ENCODE measurements around the gene ITGB4.
"Not testable (repeated sequence)": the region's sequence is repeated elsewhere in the genome, so short reads cannot be mapped to it uniquely, and the experiment has no call there.

ITGB4 gene

DNA sequence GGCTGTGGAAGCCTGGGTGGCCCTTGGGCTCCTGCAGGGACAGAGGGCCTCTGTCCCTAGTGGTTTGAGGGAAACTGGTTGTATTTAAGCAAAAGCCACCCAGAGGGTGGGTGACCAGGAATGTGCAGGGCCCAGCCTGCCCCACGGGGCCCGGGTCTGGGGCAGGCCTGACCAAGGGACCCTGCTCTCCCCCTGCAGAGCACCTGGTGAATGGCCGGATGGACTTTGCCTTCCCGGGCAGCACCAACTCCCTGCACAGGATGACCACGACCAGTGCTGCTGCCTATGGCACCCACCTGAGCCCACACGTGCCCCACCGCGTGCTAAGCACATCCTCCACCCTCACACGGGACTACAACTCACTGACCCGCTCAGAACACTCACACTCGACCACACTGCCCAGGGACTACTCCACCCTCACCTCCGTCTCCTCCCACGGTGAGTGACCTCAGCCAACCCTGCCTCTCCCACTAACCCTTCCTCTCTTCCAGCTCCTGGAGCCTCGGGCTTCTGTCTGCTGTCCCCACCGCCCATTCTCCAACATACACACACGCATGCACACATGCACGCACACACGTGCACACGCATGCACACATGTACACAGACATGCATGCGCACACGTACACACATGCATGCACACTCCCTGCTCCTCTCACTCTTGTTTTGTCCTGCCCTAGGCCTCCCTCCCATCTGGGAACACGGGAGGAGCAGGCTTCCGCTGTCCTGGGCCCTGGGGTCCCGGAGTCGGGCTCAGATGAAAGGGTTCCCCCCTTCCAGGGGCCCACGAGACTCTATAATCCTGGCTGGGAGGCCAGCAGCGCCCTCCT is 33.3 kb downstream of the ITGB4 start:
- peak in 1 of 3 donors; percentile 48 for DNase-seq

DNA sequence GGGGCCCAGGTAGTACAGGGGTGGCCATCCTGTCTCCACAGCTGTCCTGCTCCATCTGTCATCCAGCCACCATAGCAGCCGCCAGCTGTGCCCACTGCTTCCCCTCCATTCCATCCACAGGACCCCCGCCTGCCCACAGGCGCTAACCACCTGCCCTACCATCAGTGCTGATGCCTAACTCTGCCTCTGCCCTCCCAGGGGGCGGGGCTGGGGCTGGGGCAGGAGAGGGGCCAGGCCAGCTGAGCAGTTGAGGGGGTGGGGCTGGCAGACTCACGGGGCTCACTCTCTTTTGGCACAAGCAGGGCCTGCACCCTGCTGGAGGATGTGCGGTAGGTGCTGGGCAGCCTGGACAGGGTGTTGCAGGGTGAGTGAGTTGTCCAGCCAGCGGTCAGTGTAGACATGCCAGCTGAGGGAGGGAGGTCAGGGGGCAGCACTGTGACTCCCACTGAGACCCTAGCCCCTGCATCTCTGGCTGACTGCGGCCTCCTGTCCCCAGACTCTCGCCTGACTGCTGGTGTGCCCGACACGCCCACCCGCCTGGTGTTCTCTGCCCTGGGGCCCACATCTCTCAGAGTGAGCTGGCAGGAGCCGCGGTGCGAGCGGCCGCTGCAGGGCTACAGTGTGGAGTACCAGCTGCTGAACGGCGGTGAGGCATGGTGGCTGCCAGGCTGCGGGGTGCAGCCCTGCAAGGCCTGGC is 34.1 kb downstream of the ITGB4 start:
- no peak for DNase-seq

DNA sequence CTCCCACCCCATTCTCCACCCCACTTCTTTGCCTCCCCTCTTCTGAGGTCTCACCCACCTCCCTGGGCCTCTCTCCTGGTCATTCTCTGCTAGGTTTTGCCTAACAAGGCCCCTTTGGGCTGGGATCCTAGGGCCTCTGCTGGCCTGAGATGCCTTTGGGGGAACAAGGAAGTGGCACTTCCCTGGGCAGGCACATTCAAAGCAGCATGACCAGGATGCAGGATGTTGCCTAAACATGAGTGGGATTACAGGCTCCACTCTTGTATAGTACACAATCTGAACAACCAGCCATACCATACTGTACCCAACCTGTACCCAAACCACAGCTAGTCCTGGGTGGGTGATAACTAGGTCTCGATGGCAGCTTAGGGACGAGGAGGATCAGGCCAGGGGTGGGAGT is 34.7 kb downstream of the ITGB4 start:
- peak; percentile 66 to 70 (median 69) for DNase-seq

DNA sequence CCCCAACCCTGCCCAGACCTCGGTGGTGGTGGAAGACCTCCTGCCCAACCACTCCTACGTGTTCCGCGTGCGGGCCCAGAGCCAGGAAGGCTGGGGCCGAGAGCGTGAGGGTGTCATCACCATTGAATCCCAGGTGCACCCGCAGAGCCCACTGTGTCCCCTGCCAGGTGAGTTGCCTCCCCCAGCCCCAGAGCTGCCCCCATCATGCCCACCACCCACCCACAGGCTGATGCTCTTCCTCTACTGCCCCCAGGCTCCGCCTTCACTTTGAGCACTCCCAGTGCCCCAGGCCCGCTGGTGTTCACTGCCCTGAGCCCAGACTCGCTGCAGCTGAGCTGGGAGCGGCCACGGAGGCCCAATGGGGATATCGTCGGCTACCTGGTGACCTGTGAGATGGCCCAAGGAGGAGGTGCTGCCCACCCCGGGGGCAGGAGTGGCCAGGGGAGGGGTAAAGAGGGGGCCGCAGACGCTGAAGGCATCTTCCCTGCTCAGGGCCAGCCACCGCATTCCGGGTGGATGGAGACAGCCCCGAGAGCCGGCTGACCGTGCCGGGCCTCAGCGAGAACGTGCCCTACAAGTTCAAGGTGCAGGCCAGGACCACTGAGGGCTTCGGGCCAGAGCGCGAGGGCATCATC is 35.3 kb downstream of the ITGB4 start:
- no peak for DNase-seq

DNA sequence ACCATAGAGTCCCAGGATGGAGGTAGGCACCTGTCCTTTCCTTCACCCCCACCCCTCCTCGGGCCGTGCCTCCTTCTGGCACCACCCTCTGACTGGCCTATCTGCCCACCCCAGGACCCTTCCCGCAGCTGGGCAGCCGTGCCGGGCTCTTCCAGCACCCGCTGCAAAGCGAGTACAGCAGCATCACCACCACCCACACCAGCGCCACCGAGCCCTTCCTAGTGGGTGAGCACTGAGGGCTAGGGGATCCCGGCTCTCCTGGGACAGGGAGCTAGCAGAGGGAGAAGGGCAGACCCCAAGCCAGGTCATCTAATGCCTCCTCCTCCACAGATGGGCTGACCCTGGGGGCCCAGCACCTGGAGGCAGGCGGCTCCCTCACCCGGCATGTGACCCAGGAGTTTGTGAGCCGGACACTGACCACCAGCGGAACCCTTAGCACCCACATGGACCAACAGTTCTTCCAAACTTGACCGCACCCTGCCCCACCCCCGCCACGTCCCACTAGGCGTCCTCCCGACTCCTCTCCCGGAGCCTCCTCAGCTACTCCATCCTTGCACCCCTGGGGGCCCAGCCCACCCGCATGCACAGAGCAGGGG is 35.9 kb downstream of the ITGB4 start:
- no peak for DNase-seq

DNA sequence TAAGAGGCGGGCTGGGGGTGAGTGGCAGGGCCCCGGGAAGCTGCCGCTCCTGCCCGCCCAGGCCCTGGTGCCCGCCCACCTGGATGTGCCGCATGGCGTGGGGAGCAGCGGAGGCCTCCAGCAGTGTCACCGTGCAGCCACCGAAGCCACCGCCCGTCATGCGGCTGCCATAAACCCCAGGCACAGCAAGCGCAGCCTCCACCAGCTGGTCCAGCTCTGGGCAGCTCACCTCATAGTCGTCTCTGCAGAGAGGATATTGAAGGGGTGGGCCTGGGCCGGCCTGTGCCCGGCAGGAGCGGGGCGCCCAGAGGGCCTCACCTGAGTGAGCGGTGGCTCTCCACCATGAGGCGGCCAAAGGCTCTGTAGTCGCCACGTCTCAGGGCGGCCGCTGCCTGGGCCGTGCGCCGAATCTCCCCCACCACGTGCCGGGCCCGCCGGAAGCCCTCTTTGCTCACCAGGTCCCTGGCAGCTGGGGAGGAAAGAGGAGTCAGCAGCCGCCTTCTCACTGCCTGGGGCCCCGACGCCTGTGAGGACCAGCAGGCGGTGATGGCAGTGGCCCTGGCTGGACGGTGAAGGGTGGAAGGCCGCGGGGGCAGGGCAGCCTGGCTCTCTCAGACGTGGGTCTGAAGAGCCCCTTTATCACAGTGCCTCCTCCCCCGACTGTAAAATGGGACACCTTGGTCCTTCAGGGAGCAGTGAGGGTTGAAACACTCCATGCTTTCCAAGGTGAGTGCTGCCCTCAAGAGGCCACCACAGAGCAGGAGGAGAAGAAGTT is 37.1 kb downstream of the ITGB4 start:
- no peak for DNase-seq

DNA sequence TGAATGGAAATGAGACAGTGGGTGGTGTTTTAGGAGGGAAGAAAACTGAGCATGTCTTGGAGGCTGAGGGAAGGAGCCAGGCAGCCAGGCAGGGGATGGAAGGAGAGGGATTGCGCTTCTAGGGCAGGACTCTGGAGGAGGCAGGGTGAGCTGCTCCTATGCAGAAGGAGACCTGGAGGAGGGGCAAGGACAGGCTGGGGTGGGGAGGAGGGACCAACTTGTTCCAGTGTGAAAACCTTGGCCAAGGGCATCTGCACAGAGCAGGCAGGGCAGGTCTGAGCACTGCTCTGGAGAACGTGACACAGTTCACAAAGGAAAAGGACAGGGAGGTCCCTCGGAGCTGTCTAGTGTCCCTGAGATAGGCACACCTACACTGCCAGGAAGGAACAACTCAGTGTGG is 38.2 kb downstream of the ITGB4 start:
- no peak for DNase-seq

DNA sequence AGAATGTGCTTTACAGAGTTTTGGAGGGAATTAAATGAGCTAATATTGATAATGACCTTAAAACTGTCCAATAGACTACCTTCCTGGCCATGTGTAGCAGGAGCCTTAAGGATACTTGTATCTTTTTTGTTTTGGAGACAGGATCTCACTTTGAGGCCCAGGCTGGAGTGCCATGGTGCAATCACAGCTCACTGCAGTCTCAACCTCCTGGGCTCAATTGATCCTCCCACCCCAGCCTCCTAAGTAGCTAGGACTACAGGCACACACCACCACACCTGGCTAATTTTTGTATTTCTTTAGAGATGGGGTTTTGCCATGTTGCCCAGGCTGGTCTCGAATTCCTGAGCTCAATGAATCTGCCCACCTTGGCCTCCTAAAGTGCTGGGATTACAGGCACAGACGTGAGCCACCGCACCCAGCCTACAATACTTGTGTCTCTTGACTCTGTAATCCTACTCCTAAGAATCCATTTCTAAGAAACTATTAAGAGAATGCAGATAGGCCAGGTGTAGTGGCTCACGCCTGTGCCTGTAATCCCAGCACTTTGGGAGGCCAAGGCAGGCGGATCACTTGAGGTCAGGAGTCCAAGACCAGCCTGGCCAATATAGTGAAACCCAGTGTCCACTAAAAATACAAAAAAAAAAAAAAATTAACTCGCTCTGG is 38.9 kb downstream of the ITGB4 start:
- not testable (repeated sequence) for DNase-seq

DNA sequence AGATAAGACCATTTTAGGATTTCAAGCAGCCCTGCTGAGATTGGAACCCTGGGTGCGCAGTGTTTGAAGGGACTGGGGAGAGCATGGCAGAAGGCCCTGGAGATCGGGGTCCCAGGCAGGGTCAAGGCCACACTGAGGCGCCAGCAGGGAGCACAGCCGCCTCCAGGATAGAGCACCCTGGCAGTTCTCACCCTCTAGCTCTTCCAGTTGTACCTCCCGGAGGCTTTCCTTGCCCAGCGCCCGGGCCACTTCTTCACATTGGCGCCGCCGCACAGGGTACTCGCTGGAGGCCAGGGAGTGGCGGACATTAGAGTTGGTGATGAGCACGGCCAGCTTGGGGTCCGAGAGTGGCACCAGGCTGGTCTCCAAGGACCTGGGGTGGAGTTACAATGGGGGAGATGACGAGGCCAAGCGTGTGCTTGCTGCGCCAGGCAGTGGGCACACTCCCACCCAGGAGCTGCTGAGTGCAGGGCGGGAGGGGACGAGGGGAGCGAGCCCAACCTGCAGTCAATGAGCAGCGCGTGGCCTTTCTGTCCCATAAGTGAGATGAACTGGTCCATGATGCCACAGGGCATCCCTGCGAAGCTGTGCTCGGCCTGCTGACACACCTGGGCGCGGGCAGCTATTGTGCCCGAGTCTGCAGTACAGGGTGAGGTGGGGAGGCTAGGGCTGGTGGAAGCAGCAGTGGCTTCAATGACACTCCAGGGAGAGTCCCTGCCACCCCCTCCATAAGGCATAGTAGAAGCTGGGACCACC is 41.4 kb downstream of the ITGB4 start:
- DNase-seq = no peak

DNA sequence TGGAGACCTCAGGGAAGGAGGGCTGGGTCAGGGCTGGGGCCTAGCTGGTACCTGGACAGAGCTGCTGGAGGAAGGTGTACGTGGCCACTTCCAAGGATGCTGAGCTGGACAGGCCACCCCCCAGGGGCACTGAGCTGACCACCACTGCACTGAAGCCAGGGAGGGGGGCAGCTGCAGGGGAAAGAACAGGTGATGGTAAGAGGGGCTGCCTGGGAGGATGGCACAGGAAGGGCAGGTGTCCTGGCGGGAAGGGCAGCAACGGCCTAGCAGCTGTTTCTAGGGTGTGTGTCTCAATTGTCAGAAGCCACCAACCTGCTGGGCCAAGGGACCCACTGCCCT is 42.0 kb downstream of the ITGB4 start:
- DNase-seq = no peak

DNA sequence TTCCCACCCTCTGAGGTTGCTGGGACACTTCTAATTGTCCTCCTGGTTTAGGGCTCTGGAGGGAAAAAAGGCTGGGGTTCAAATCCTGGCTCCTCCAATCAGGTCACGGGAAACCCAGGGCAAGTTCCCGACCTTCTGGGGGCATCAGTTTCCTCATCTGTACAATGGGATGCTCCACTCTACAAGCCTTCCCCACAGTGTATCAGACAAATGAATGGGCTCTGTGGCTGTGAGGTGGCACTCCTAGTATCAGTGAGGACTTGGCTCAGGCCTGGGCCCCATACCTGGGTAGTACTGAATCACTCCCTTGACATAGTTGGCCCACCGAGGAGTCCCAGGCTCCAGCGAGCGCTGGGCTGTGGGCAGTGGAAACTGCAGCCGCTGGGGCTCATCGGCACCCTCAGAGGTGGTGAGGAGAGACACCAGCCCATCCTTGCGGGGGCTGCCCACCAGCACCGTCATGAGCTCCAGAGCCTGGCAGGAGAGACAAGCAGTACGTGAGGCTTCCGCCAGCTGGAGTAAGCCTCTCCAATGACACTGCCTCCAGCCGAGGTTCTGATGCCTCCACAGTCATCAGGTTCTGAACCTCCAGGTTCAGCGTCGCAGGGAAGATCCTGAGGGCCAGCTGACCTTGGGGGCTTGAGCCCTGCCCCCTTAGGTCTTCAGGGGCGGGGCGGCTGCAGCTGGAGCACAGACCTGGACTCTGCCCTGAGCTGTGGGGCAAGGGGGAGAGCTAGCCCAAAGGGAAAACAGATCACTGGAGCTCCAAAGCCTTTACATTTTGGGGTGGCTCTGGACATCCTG is 42.6 kb downstream of the ITGB4 start:
- no peak for DNase-seq

DNA sequence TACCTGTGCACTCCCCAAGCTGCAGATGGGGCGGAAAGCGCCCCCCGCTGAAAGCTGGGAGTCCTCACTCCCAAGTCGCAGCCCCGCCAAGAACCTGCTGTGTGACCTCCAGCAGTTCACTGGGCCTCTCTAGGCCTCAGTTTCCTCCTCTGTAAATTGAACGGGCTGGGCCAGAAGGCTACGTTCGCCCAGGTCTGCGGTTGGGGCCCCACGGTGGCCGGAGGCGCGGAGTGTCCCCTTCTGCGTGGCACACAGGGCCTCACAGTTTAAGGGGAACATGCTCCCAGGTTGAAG is 43.1 kb downstream of the ITGB4 start:
- DNase-seq = no peak

DNA sequence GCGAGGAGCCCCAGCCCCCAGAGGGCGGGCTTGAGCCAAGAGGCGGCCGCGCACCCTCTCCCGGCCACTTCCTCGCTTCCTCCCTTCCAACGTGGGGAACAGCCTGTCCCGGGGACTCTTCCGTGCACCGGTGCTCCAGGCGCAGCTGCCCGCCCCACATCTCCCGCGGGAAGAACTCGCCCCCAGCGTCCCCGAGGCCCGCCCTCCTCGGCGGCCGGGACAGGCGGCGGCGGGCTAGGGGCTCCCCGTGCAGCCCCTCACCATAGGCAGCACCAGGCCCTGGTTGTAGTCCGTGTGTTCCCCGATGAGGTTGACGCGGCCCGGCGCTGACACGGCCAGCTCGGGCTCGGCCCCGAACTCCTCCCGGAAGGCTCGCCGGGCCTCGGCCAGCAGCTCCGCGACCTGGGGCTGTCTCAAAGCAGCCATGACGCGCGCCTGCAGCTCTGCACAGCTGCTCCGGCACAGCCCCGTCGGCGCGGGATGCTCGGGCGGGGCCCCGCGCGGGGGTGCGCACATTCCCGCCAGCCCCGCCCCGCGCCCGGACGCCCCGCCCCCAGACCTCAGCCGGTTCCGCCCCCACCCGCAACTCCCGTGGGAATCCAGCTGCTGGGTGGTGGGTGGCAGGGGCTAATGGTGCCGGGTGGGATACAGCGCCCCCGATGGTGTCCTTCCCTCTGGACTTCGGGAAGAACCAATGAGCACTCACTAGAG is 43.6 kb downstream of the ITGB4 start, which contains the start of gene GALK1:
GALK1 (minus strand) TSS at position 482 of the 711 bp plus-strand sequence; CDS start at position 426, 56 bp downstream.
- peak; percentile 82 to 93 (median 85) for DNase-seq

DNA sequence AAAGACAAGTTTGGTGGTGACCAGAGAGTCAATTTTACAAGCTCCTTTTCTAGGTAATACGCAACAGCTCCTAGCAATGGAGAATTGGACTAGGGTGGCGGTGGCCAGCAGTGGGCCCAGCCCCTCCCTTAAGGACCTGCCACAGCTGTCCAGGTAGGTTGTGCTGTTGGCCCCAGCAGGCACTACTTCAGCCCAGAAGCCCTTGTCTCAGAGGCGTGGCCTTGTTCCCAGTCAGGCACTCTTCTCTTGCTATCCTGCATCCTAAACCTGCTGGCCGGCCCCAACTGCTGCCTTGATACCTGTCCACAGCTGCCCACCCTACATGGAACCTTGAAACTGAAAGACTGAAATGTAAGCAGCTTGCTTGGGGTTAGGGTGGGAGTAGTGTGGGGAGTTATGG is 44.7 kb downstream of the ITGB4 start:
- no peak for DNase-seq

DNA sequence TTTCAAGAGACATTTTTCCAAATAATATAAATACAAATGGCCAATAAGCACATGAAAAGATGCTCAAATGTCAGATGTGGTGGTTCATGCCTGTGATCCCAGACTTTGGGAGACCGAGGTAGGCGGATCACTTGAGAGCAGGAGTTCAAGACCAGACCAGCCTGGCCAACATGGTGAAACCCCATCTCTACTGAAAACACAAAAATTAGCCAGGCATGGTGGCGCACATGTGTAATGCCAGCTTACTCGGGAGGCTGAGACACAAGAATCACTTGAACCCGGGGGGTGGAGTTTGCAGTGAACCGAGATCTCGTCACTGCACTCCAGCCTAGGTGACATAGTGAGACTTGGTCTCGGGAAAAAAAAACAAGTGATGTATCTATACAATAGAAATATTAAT is 46.6 kb downstream of the ITGB4 start:
- DNase-seq = no peak

DNA sequence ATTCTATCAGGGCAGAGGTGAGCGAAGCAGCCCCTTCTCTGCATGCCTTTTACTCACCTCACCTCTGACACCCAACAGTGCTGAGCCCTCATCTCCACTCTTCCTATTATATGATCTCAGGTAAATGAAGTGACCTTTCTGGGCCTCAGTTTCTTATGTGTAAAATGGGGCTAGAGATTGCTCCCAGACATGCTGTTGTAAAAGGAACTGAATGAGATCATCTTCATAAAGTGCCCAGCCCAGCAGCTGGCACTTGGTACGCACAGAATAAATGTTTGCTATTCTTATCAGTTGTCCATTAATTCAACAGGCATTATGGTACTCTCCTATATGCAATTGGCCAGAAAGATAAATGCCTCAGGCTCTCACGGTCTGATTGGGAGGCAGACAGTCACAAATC is 48.3 kb downstream of the ITGB4 start:
- no peak for DNase-seq

DNA sequence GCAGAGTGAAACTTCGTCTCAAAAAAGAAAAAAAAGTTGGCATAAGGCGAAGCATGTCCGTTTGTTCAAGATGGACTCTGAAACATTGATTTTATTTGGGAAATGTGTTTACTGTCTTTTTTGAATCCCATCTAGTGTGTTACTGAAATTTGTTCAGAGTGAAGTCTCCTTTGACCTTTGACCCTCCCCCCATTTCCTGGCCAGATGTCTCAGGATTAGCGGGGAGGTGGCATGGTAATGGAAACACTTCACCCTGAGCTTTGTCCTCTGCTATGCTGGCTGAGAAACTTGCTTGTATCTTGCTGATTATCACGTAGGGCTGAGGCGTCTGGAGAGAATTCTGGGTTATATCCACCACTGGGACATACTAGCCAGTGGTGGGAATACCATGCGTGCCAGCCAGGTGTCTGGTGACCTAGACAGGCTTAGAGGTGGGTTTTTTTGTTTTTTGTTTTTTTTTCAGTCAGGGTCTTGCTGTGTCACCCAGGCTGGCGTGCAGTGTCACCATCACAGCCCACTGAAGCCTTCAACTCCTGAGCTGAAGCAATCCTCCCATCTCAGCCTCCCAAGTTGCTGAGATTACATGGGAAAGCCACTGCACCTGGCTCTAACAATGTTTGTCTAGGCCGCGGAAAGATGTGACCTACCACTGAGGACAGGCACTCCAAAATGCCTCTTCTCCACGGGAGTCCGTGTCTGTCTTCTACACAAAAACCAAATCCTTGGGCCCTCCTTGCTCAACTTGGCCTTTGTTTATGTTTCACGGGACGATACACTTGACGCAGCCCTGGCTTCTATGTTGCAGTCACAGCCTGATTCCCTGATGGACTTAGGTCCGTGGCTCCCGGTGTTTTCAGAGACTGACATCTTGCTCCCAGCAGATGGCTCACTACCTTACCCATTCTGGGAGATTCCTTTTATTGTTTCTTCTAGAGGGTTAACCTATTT is 50.3 kb downstream of the ITGB4 start:
- no peak for DNase-seq

DNA sequence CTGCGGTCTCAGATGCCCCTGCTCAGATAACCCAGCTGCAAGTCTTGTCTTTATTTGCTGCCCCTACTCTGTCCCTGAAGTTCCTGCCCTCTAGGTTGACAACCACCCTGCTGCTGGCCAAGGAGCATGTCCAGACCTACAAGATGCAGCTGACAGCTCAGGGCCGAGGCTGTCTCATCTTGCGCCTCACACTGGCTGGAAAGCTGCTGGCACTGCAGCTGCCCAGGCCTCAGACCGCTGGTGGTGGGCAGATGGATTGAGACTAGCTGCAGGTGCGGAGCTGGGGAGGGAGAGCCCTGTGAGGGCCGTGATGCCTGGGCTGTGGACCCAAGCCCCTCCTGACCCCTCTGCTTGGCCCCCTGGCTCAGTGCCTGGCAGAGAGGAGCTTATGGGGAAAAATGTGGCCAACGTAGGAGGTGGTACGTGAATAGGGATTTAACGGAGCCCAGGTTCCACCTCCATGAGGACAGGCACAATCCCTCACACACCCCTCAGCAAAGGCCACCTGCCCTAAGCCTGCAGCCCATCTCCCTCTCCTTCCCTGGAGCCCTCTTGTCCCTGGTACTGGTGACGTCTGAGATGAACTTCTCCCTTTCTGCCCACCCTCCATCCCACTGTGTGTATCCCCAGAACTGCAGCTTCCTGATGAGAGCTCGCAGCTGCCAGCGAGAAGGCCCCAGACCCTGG is 52.0 kb downstream of the ITGB4 start:
- DNase-seq = no peak
